Adrenal gland (tissue), 5 donors: ENCODE results near the gene OR7D2.
"Not testable (repeated sequence)": the region's sequence is repeated elsewhere in the genome, so short reads cannot be mapped to it uniquely, and the experiment has no call there.

ENCODE experiments used
- POLR2A ChIP-seq, 2 donors: fragments of 450-650 bp; IDR thresholded peaks; one replicate each; pipeline ENCODE4 v1.6.1; 2017; ENCODE audit warnings: antibody characterized with exemption in 2 of 2, mild to moderate bottlenecking in 2 of 2, moderate library complexity in 1 of 2
- TF ChIP-seq, protein P1 (sequence below), 6 experiments: fragments of 450-650 bp in 4 of 6; fragments of 200-600 bp in 2 of 6; sonication (generic) in 1 of 6; IDR thresholded peaks; 1 replicate in 5 of 6; 2 replicates in 1 of 6; pipeline versions ENCODE4 v1.5.1 to v1.8.0; 2016 to 2021; ENCODE audit warnings: antibody characterized with exemption in 6 of 6, mild to moderate bottlenecking in 2 of 6, moderate library complexity in 1 of 6
- donor health status: DM: no; HTN: no; CAD: no.

DNA sequence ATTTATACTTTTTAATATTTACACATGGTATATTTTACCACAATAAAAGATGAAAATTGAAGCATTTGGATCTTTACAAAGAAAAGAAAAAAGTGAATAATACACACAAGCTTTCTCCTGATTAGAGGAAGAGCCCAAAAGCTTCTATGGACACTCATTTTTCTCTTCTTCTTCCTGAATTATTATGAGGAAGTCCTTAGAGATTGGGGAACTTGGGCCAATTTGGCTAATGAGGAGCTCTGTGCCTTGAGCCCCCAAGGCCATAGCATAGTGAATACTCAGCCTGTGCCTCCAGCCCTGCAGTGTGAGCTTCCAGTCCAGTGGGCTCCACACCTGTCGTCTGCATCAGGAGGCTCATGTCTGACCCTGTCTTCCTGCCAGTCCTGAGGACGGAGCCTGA lies 19.3 kb downstream of the OR7D2 start:
- TF ChIP-seq, protein P1, sequence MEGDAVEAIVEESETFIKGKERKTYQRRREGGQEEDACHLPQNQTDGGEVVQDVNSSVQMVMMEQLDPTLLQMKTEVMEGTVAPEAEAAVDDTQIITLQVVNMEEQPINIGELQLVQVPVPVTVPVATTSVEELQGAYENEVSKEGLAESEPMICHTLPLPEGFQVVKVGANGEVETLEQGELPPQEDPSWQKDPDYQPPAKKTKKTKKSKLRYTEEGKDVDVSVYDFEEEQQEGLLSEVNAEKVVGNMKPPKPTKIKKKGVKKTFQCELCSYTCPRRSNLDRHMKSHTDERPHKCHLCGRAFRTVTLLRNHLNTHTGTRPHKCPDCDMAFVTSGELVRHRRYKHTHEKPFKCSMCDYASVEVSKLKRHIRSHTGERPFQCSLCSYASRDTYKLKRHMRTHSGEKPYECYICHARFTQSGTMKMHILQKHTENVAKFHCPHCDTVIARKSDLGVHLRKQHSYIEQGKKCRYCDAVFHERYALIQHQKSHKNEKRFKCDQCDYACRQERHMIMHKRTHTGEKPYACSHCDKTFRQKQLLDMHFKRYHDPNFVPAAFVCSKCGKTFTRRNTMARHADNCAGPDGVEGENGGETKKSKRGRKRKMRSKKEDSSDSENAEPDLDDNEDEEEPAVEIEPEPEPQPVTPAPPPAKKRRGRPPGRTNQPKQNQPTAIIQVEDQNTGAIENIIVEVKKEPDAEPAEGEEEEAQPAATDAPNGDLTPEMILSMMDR (IDR thresholded peaks at IDR 0.05) = not testable (repeated sequence)
- not testable (repeated sequence) for TF ChIP-seq POLR2A (IDR thresholded peaks at IDR 0.05)
